Activated T-helper 9 cell treated with anti-CD3 and anti-CD28 coated beads, Interleukin-2, amount 50 U/mL, for 16 hours (primary cell): ENCODE data around the gene MOCS3.

Experiments
- DNase-seq: peaks from one replicate; pipeline ENCODE4 v3.0.0-alpha.2; 2020; ENCODE audit warnings: low read depth

Gene MOCS3

GRCh38 chr20:50958615-50959542 lies at the start of gene MOCS3:
TSS of gene MOCS3 (plus strand) at chr20:50958818. CDS start at chr20:50958843, 25 bp downstream.
- DNase-seq, result peak; percentile 74

GRCh38 chr20:50909413-50909812 lies 49.2 kb upstream of the MOCS3 start:
- DNase-seq, result no peak

- no peak for DNase-seq
Observed at GRCh38 chr20:50911030-50911429, 47.6 kb upstream of the MOCS3 start.

- no peak for DNase-seq
Observed at GRCh38 chr20:50911716-50912115, 46.9 kb upstream of the MOCS3 start.

GRCh38 chr20:50913690-50914375 lies 44.8 kb upstream of the MOCS3 start:
- no peak for DNase-seq

GRCh38 chr20:50915424-50915823 lies 43.2 kb upstream of the MOCS3 start:
- no peak for DNase-seq

- no peak for DNase-seq
Observed at GRCh38 chr20:50916257-50916656, 42.4 kb upstream of the MOCS3 start.

GRCh38 chr20:50916934-50917333 lies 41.7 kb upstream of the MOCS3 start:
- no peak for DNase-seq

GRCh38 chr20:50918403-50918802 lies 40.2 kb upstream of the MOCS3 start:
- no peak for DNase-seq

- no peak for DNase-seq
Observed at GRCh38 chr20:50919567-50919966, 39.1 kb upstream of the MOCS3 start.

- no peak for DNase-seq
Observed at GRCh38 chr20:50920997-50921396, 37.6 kb upstream of the MOCS3 start.

- no peak for DNase-seq
Observed at GRCh38 chr20:50921803-50922501, 36.7 kb upstream of the MOCS3 start.

- no peak for DNase-seq
Observed at GRCh38 chr20:50924261-50924920, 34.2 kb upstream of the MOCS3 start.

- DNase-seq, result no peak
Observed at GRCh38 chr20:50926530-50926929, 32.1 kb upstream of the MOCS3 start.

- DNase-seq, result no peak
Observed at GRCh38 chr20:50928469-50928868, 30.1 kb upstream of the MOCS3 start.

GRCh38 chr20:50929299-50930138 lies 29.1 kb upstream of the MOCS3 start:
- peak; percentile 82 for DNase-seq

- peak; percentile 9 for DNase-seq
Observed at GRCh38 chr20:50930139-50930975, 28.3 kb upstream of the MOCS3 start.

GRCh38 chr20:50930976-50931305 lies 27.7 kb upstream of the MOCS3 start:
- DNase-seq, result peak; percentile 63

GRCh38 chr20:50931306-50932015 lies 27.2 kb upstream of the MOCS3 start, which contains the start of gene ADNP:
TSS of gene ADNP (minus strand) at chr20:50931437. CDS start at chr20:50903996, 27,441 bp downstream.
- DNase-seq, result peak; percentile 78
